Retinal pigment epithelial cell (primary cell): ENCODE results near the gene ECM1.
A peak's percentile ranks its signal among the peaks of the same experiment; 100 is the strongest.

Experiments
- DNase-seq: peaks from one replicate; pipeline ENCODE4 v3.0.0-alpha.2; 2010; ENCODE audit warnings: low read depth
- H3K4me3 ChIP-seq: 2 replicates; pipeline ENCODE4 v1.5.1; 2011; ENCODE audit warnings: mild to moderate bottlenecking, low read length, control low read depth, moderate library complexity
- CTCF ChIP-seq: conservative IDR thresholded peaks from 2 replicates; pipeline ENCODE4 v1.5.1; 2011; ENCODE audit warnings: low read depth, low read length, control low read depth, inconsistent platforms

ECM1 gene

GRCh38 chr1:150516050-150516591, 8.2 kb downstream of the ECM1 start:
- no peak for DNase-seq
- TF ChIP-seq CTCF, result no peak
- peak overlapping the region; percentile 62 for H3K4me3 ChIP-seq

GRCh38 chr1:150516616-150517015, 8.7 kb downstream of the ECM1 start:
- no peak for TF ChIP-seq CTCF
- H3K4me3 ChIP-seq, result no peak overlapping the region
- DNase-seq, result no peak

DNA sequence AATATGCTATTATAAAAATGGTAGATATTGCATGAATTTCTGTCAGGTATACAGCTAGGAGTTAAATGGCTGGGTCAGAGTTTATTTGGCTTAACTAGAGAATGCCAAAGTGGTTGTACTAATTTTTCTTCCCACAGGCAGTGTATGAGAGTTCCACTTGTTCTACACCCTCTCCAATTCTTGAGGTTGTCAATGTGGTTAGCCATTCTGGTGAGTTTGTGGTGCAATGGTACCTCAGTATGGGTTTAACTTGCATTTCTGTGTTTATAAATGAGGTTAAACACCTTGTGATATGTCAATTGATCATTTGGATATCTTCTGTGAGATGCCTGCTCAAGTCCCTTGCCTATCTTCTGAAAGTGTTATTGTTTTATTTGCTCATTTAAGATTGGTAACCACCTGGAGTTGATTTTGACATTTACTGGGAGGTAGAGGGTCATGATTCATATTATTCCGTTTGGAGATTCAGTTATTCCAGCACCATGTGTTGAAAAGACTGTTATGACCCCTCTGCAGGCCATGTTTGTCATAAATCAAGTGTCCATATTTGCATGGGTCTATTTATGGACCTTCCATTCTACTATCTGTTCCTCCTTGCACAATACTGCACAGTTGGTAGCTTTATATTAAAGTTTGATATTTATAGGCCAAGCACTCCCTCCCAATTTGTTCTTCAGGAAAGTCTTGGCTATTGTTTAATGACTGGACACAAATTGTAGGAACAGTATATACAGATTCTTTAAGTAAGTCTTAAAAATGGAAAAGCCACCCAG, 13.5 kb downstream of the ECM1 start:
- no peak overlapping the region for H3K4me3 ChIP-seq
- no peak for DNase-seq
- TF ChIP-seq CTCF, result no peak

DNA sequence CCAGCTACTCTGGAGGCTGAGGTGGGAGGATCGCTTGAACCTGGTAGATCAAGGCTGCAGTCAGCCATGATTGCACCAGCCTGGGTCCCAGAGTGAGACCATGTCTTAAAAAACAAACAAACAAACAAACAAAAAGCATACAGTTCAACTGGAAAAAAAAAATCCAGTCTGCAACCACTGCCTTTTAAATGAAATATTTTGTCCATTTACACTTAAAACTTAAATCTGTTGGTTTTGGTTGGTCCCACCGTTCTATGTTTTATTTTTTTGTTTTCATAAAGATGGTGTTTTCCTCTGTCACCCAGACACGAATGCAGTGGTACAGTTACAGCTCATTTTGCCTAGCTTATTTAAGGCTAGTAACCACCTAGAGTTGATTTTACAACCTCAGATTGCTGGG, 17.4 kb downstream of the ECM1 start:
- TF ChIP-seq CTCF, result no peak
- H3K4me3 ChIP-seq, result no peak overlapping the region
- no peak for DNase-seq

- no peak for TF ChIP-seq CTCF
- DNase-seq, result no peak
- H3K4me3 ChIP-seq, result no peak overlapping the region
These were observed 20.3 kb downstream of the ECM1 start for GRCh38 chr1:150528196-150528595.

DNA sequence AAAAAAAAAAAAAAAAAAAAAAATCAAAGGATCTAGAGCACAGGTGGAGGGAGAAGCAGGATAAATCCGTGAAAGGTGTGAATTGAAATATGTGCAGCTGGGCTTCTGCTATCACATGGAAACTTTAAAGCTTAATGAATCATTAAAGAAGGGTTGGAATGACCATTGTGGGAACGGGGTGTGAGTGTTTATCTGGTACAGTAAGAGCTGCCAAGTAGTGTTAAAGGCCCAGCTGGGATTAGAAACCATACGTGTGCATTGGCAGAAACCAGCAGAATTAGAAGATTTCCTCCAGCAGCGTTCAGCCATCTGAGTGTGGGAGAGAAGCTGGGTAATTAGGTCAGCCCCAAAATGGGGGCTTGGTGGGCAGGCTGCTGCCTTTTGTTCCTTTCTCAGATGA, 21.1 kb downstream of the ECM1 start:
- H3K4me3 ChIP-seq, result no peak overlapping the region
- DNase-seq, result peak; percentile 98
- TF ChIP-seq CTCF, result no peak
